Spleen (tissue), 7 donors: ENCODE measurements around the gene MDGA2.

ENCODE experiments used
- POLR2A ChIP-seq, 3 donors: fragments of 450-650 bp; IDR thresholded peaks; one replicate each; pipeline ENCODE4 v1.5.1; 2017; ENCODE audit warnings: antibody characterized with exemption in 3 of 3, mild to moderate bottlenecking in 1 of 3
- TF ChIP-seq, protein P1 (sequence below), 11 experiments: fragments of 200-600 bp in 7 of 11; fragments of 450-650 bp in 4 of 11; sonication (generic) in 4 of 11; IDR thresholded peaks in 8 of 11; conservative IDR thresholded peaks in 3 of 11; 1 replicate in 7 of 11; 2 replicates in 4 of 11; pipeline versions ENCODE4 v1.4.0 to v1.8.0; 2016 to 2021; ENCODE audit warnings: antibody characterized with exemption in 11 of 11, inconsistent platforms in 4 of 11, mild to moderate bottlenecking in 1 of 11
- donor health status: DM: no; HTN: no; CAD: no; lungs with moderate emphysema.
- donor health status: DM: no; HTN: no; CAD: no.
- donor health status: DM: no; HTN: no; CAD: no.

DNA sequence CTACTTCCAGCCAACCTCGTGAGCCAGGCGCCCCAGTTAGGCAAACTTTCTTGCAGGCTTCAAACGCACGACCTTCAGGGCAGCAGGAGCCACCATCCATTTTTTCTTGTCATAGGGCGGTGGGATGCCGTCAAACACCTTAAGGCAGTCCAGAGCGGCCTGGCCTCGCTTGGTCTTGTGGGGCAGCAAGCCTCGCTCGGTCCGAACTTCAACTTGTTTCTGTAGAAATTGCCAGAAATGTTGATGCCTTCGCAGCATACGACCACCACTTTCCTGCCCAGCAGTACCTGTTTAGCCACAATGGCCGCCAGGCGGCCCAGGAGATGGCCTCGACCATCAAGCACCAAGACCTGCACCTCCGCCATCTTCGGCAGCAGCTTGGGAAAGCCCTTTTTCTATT is 474.7 kb downstream of the MDGA2 start:
- TF ChIP-seq, protein P1, sequence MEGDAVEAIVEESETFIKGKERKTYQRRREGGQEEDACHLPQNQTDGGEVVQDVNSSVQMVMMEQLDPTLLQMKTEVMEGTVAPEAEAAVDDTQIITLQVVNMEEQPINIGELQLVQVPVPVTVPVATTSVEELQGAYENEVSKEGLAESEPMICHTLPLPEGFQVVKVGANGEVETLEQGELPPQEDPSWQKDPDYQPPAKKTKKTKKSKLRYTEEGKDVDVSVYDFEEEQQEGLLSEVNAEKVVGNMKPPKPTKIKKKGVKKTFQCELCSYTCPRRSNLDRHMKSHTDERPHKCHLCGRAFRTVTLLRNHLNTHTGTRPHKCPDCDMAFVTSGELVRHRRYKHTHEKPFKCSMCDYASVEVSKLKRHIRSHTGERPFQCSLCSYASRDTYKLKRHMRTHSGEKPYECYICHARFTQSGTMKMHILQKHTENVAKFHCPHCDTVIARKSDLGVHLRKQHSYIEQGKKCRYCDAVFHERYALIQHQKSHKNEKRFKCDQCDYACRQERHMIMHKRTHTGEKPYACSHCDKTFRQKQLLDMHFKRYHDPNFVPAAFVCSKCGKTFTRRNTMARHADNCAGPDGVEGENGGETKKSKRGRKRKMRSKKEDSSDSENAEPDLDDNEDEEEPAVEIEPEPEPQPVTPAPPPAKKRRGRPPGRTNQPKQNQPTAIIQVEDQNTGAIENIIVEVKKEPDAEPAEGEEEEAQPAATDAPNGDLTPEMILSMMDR (IDR thresholded peaks at IDR 0.05 in 8 of 11, conservative IDR thresholded peaks at IDR 0.05 in 3 of 11), result no peak
- no peak for TF ChIP-seq POLR2A (IDR thresholded peaks at IDR 0.05)
